ENCODE data around the gene EML4. TPM values are rescaled to one million over a fixed set of nuclear protein-coding genes. Genes with fewer than 3 reads are reported as not detected.

The EML4 gene
- total RNA-seq, 1 experiment from 2014 or later, result 52.0 TPM

DNA sequence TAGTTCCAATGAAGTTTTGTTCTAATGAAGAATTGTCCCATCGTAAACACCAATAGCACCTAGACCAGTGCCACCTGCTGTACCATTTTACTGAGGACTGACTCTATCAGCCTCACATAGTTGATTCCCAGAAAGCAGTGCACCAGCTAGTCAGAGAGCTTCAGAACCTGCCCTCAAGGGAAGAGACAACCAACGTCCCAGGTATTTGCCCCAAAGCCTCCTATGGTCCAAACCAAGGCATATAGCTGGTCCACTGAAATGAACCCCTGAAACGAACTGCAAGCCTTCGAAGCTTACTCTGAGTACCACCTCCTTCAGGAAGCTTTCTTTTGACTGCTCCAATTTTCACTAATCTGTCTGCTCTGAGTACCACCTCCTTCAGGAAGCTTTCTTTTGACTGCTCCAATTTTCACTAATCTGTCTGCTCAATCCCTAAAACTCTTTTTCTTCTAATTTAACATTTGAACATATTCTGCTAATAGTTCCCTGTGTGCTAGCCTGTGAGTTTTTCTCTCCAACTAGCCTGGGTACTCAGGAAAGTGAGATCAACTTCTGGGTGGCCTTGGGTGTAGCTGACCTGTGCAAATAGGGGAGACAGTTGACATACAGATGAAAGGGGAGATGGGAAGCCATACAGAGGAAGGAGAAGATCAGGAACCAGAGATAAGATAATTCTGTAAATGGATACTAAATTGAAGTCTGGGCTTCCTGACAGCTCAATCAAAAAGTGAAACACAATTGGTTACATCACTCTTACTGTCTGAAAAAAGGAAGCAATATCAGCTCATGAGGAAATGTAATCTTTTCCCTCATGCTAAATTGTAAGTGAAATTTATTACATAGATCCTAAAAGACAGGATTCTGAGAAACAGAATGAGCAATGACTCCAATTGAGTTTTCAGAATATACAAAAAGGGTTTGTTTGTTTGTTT lies 33.5 kb upstream of the EML4 start:
- H4K20me1 ChIP-seq (ENCODE audit: insufficient read depth), result no peaks in the 10 kb centered on the region
- no peak overlapping the region for H3K4me3 ChIP-seq
- intact Hi-C loops (cut with micrococcal nuclease; ENCODE audit: unreplicated experiment), result no loop called here
- H3K27ac ChIP-seq, result peak overlapping the region; percentile 73
- no peaks in the 10 kb centered on the region for H3K9me3 ChIP-seq (ENCODE audit: insufficient read depth, low read depth)
- TF ChIP-seq, protein P1, sequence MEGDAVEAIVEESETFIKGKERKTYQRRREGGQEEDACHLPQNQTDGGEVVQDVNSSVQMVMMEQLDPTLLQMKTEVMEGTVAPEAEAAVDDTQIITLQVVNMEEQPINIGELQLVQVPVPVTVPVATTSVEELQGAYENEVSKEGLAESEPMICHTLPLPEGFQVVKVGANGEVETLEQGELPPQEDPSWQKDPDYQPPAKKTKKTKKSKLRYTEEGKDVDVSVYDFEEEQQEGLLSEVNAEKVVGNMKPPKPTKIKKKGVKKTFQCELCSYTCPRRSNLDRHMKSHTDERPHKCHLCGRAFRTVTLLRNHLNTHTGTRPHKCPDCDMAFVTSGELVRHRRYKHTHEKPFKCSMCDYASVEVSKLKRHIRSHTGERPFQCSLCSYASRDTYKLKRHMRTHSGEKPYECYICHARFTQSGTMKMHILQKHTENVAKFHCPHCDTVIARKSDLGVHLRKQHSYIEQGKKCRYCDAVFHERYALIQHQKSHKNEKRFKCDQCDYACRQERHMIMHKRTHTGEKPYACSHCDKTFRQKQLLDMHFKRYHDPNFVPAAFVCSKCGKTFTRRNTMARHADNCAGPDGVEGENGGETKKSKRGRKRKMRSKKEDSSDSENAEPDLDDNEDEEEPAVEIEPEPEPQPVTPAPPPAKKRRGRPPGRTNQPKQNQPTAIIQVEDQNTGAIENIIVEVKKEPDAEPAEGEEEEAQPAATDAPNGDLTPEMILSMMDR (conservative IDR thresholded peaks at IDR 0.05), result no peak
- no peak for TF ChIP-seq EZH2 (IDR thresholded peaks at IDR 0.05; ENCODE audit: low read depth)
- H2AFZ ChIP-seq, result no peak overlapping the region
- no peaks in the 10 kb centered on the region for H3K79me2 ChIP-seq (ENCODE audit: low read depth)
- CTCF ChIA-PET, result no interaction called here
- no peaks in the 10 kb centered on the region for H3K36me3 ChIP-seq (ENCODE audit: low read depth)
- H3F3A ChIP-seq (ENCODE audit: insufficient read depth, low read depth), result peaks cover 66% of the 10 kb centered on the region
- BruUV-seq (replicated peaks), result no TSS peak
- H3K27me3 ChIP-seq (ENCODE audit: insufficient read depth, low read depth), result no peaks in the 10 kb centered on the region
- H3K4me2 ChIP-seq, result peak overlapping the region; percentile 54
- POLR2A ChIA-PET (ENCODE audit: unreplicated experiment), result interaction anchor here (0.5 to 0.6 kb wide), 2 partner anchors 290 to 372 kb away, joined by 4 to 6 read pairs; no protein-coding TSS in a partner anchor
- no peak for DNase-seq
- H3K4me1 ChIP-seq (replicated peaks; ENCODE audit: insufficient read depth), result peaks cover 86% of the 10 kb centered on the region
- no peaks in the 10 kb centered on the region for H3K9me2 ChIP-seq (ENCODE audit: insufficient read depth)

DNA sequence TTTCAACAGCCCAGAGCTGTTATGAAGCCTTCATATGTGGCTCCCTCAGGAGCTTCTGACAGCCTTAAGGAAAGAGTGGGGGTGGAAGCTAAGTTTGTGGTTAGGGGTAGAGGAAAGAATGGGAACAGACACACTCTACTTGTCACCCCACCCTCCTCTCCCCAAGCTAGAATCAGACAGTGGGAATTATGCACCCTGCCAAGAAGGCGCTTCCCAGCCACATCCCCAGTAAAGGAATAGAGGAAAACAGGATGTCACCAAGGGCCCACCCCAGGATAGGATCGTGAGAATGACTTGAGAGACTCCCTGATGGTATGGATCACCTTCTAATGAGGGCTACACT lies 32.4 kb upstream of the EML4 start:
- CTCF ChIA-PET, result no interaction called here
- Histone ChIP-seq H3K4me3 (no peak overlapping the region), H3K36me3 (ENCODE audit: low read depth) (no peaks in the 10 kb centered on the region), H3K4me2 (peak overlapping the region; percentile 54), H3K27me3 (ENCODE audit: insufficient read depth, low read depth) (no peaks in the 10 kb centered on the region), H3K9me3 (ENCODE audit: insufficient read depth, low read depth) (no peaks in the 10 kb centered on the region), H3K4me1 (replicated peaks; ENCODE audit: insufficient read depth) (peaks cover 88% of the 10 kb centered on the region), H3K79me2 (ENCODE audit: low read depth) (no peaks in the 10 kb centered on the region), H2AFZ (no peak overlapping the region), H4K20me1 (ENCODE audit: insufficient read depth) (no peaks in the 10 kb centered on the region), H3F3A (ENCODE audit: insufficient read depth, low read depth) (peaks cover 70% of the 10 kb centered on the region), H3K9me2 (ENCODE audit: insufficient read depth) (no peaks in the 10 kb centered on the region), H3K27ac (peak overlapping the region; percentile 73)
- TF ChIP-seq, protein P1 (conservative IDR thresholded peaks at IDR 0.05), result no peak
- TF ChIP-seq EZH2 (IDR thresholded peaks at IDR 0.05; ENCODE audit: low read depth), result no peak
- intact Hi-C loops (cut with micrococcal nuclease; ENCODE audit: unreplicated experiment), result no loop called here
- BruUV-seq (replicated peaks), result no TSS peak
- POLR2A ChIA-PET (ENCODE audit: unreplicated experiment), result interaction anchor here (0.6 kb wide), 1 partner anchor 12 kb away, joined by 4 read pairs; no protein-coding TSS in a partner anchor
- DNase-seq, result no peak

DNA sequence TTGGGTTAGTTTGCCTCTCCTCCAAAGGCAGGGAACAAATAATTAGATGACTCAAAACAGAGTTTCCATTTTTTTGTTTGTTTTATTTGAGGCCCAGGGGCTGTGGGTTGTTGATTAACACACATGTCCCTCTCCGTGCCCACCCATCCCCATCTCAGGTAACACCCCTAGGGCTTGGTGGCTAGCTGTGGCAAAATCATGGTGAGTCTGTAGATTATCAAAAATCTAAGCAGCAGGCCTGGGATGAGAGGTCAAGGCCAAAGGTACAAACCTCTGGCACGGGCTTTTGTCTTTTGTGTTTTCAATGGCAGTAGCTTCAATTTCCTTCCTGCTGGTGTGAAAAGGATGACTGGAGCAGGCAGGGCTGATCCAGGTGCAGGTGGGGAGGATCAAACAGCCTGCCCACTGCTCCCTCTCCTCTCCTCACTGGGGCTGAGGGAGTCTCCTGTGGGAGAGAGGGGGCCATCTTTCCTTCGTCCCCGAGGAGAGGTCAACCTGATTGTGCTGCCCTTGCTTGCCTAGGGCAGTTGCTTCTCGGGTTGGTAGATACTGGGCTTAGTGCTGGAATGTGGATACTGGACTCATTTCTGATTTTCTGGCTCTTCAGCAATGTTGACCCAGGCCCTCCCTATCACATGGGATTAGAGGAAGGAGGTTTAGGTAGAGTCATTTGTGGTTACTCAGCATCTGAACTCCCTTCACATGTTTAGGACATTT lies 31.9 kb upstream of the EML4 start:
- Histone ChIP-seq H3K4me3 (no peak overlapping the region), H3K79me2 (ENCODE audit: low read depth) (no peaks in the 10 kb centered on the region), H3K27me3 (ENCODE audit: insufficient read depth, low read depth) (no peaks in the 10 kb centered on the region), H2AFZ (no peak overlapping the region; the same call in 1 of the 2 replicates), H3K9me2 (ENCODE audit: insufficient read depth) (no peaks in the 10 kb centered on the region), H3K4me1 (replicated peaks; ENCODE audit: insufficient read depth) (peaks cover 88% of the 10 kb centered on the region), H4K20me1 (ENCODE audit: insufficient read depth) (no peaks in the 10 kb centered on the region), H3F3A (ENCODE audit: insufficient read depth, low read depth) (peaks cover 70% of the 10 kb centered on the region), H3K36me3 (ENCODE audit: low read depth) (no peaks in the 10 kb centered on the region), H3K9me3 (ENCODE audit: insufficient read depth, low read depth) (no peaks in the 10 kb centered on the region), H3K4me2 (peak overlapping the region; percentile 54), H3K27ac (peak overlapping the region; percentile 73)
- ChIA-PET POLR2A (ENCODE audit: unreplicated experiment) (interaction anchor here (0.6 kb wide), 1 partner anchor 11 kb away, joined by 4 read pairs; no protein-coding TSS in a partner anchor), CTCF (no interaction called here)
- TF ChIP-seq, protein P1 (conservative IDR thresholded peaks at IDR 0.05), result no peak
- no peak for TF ChIP-seq EZH2 (IDR thresholded peaks at IDR 0.05; ENCODE audit: low read depth)
- intact Hi-C loops (cut with micrococcal nuclease; ENCODE audit: unreplicated experiment), result no loop called here
- DNase-seq, result peak; percentile 29 to 90
- no TSS peak for BruUV-seq (replicated peaks)
